Stimulated activated naive CD4-positive, alpha-beta T cell (primary cell): ENCODE data around the gene CORO2A.

Experiments
- DNase-seq, 6 experiments: peaks; one replicate each; lab custom pipeline; 2025; lab: John Stamatoyannopoulos, UW

The CORO2A gene, protein sequence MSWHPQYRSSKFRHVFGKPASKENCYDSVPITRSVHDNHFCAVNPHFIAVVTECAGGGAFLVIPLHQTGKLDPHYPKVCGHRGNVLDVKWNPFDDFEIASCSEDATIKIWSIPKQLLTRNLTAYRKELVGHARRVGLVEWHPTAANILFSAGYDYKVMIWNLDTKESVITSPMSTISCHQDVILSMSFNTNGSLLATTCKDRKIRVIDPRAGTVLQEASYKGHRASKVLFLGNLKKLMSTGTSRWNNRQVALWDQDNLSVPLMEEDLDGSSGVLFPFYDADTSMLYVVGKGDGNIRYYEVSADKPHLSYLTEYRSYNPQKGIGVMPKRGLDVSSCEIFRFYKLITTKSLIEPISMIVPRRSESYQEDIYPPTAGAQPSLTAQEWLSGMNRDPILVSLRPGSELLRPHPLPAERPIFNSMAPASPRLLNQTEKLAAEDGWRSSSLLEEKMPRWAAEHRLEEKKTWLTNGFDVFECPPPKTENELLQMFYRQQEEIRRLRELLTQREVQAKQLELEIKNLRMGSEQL

DNA sequence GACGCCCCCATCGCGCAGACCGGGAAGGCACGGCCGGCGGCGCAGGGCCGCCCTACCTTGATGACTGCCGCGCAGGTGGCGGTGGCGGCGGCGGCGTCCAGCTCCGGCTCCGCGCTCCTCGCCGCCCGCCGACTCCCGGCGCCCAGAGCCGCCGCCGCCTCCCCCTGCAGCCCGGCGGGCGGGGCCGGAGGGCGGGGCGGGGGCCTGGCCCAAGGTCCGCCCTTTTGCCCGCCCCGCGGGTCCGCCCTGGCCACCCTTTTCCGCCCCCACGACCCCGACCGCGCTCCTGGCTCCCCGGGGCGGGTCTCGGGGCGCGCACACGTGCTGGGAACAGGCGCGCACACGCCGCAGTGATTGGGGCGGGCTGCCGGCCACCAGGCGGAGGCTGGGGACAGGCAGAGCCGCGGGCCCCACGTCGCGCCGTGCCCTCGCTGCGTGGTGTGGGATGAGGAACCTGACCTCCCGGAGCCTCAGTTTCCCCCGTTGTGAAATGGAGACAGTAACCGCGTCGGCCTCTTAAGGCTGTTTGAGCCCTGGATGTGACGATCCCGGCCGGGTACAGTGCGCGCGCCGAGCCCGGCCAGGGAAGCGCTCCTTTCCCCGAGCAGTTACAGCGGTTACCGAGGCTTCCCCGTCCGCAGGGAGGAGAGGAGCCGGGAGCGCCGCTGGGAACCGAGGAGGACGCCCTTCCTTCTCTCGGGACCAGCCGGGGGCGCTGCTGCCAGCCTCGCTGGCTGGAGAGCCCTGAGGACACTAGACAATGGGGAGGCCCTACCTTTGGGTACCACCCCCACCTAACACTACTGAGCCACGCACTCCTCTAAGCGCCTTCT lies at the start of gene CORO2A:
TSS of gene CORO2A (minus strand) at position 135 of the 833 bp plus-strand sequence. CDS start 34,977 bp downstream, outside the sequence.
- DNase-seq = peak in 5 of 6 experiments; percentile 38 to 69 (median 55)

DNA sequence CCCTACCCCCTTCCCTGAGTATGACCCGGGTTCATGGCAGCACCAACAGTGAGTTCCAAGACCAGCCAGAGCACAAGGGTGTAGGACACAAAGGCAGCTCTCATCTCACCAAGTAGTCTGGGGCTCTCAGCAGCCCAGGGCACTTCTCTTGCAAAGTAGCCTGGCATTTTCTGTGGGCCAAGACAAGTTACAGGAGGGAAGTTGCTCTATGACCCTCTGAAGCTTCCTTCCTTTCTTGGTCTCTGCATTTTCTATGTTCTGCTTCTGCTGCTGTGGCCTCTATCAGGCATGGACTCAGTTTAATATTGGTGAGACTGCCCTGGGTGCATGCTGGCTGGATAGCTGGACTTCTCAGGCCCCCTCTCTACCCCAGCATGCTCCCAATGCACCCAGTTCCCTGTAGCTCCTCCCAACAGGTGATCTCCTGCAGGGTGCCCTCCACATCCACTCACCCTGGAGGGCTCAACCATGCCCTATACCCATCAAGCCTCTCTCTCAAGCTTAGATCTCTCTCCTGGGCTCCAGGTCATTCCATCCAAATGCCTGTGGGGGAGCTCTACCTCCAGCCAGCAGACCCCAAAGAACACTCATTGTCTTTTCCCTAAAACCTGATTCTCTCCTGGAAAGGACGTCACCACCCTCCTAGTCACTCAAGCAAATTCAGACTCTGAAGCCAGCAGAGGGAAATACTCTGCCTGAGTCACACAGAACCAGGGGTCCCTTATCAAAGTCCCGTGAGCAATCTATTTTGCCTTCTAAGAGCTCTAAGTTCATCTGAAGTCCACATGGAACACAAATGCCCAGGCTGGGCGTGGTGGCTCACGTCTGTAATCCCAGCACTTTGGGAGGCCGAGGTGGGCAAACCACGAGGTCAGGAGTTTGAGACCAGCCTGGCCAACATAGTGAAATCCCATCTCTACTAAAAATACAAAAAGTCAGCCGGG lies 49.2 kb upstream of the CORO2A start:
- no peak for DNase-seq

DNA sequence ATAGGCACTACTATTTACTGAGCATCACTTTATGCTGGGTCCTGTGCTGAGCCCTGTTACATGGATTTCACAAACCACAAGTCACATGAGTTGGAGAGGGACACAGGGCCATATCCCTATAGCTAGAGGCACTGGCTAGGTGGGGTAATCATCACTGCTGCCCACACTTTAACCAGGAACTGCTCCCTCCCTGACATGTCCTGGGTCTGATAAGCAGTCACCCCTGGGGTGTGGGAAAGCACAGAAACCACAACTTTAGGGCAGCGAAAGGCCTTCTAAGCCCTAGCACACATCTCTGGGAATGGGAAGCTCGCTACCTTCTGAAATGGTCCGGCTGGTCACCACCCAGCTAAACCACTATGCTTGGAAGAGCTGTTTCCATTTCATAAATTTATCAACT lies 48.0 kb upstream of the CORO2A start:
- no peak for DNase-seq

DNA sequence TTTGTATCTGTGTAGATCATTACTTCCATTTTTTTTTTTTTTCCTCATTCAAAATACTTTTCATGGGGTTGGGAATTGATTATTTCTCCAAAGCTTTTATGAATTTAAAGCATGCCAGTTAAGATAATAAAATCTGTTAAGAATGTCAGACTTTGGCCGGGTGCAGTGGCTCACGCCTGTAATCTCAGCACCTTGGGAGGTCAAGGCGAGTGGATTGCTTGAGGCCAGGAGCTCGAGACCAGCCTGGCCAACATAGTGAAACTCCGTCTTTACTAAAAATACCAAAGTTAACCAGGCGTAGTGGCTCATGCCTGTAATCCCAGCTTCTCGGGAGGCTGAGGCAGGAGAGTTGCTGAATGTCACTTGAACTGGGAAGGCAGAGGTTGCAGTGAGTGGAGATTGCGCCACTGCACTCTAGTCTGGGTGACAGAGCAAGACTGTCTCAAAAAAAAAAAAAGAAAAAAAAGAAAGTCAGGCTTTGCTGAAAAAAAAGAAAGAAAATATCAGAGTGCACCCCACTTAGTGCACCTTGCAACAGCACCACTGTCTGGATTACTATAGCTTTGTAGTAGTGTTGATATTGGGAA lies 44.6 kb upstream of the CORO2A start:
- DNase-seq = no peak

DNA sequence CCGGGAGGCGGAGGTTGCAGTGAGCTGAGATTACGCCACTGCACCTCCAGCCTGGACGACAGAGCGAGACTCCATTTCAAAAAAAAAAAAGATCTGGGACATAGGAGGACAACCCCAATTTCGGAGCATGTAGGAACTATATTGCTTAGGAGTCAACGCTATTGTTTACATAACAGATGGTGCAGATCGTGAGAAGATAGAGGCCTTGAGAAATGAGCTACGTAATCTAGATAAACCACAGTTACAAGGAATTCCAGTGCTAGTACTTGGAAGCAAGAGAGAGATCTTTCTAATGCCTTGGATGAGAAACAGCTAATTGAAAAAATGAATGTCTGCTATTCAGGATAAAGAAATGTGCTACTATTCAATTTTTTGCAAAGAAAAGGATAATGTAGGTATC lies 42.7 kb upstream of the CORO2A start:
- DNase-seq = no peak

DNA sequence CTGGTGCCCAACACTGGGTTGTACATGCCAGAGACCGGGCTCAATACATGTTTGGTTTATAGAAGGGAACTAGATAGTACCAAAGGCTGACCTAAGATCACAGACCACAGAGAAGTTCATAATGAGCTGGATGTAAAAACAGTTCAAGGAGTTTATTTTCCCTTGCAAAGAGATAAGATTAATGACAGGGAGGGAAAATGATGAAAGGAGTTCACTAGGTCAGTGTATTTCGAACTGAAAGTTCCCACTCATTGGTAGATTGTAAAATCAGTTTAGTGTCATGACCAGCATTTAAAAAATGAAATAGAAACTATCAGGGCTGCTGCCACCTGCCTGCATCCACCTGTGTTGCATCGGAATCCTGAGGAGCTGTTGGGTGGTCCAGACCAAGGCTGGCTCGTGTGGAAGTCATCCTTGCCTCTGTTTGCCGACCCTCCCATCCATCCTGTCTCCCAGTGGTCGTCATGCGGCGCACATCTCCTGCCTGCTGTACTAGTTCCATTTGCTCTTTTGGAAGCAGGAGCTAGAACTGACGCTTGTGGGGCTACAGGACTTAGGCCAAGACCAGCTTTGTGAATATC lies 41.9 kb upstream of the CORO2A start:
- no peak for DNase-seq

DNA sequence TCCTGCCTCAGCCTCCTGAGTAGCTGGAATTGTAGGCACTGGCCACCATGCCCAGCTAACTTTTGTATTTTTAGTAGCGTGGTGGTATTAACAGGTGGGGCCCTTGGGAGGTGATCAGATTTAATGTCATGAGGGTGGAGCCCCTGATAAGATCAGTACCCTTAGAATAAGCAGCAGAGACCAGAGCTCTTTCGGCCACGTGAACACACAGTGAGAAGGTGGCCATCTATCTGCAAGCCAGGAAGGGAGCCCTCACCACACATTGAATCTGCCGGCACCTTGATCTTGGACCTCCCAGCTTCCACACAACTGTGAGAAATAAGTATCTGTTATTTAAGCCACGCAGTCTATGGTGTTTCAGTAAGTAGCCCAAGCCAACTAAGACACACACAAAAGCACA lies 40.5 kb upstream of the CORO2A start:
- no peak for DNase-seq

DNA sequence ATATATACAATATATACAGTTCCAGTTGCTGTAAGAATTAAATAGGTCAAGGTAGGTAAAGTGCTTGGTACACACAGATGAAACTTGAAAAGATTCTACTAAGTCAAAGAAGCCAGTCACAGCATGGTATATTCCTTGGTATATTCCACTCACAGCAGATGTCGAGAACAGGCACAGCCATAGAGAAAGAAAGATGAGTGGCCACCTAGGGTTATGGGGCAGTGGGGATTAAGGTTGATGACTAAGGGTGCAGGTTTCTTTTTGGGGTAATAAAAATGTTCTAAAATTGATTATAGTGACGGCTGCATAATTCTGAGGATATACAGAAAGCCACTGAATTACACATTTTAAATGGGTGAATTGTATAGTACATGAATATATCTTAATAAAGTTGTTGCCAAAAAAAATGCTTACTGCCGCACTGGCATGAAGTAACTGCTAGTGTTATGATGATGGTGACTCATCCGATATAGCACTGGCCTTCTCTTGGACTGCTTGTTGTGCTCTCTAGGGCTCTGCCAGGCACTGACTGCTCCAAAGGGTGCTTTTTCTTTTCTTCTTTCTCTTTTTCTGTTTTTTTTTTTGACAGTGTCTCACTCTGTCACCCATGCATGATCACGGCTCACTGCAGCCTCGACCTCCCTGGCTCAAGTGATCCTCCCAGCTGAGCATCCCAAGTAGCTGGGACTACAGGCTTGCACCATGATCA lies 39.5 kb upstream of the CORO2A start:
- no peak for DNase-seq

DNA sequence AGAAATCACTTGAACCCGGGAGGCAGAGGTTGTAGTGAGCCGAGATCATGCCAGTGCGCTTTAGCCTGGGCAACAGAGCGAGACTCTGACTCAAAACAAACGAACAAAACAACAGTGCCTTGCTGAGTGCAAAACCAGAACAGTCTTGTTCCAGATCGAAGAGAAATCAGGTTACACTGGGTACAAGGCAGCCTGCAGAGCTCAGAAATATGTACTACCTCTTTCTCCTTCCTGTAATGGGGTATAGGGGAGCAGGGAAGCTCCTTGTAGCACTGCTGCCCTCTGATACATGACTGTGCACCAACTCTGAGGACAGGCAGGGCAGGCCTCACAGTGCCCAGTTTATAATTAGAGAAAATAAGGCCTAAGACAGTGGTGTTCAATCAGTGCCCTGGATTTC lies 38.4 kb upstream of the CORO2A start:
- DNase-seq = no peak

DNA sequence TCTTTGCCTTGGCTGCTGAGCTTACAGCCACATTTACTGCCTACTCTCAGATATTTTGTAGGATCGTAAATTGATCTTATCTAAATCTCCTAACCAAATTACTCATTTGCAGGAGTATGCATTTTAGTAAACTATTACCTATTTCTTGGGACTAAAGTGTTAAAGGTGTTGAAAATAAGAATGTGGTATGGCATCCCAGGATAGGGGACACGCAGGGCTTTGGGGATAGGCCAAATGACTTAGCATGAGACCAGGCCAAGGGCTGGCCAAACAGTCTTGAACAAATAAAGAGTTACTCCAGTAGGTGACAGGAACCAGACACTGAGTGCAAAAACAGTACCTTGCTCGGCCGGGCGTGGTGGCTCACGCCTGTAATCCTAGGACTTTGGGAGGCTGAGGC lies 37.9 kb upstream of the CORO2A start:
- no peak for DNase-seq

DNA sequence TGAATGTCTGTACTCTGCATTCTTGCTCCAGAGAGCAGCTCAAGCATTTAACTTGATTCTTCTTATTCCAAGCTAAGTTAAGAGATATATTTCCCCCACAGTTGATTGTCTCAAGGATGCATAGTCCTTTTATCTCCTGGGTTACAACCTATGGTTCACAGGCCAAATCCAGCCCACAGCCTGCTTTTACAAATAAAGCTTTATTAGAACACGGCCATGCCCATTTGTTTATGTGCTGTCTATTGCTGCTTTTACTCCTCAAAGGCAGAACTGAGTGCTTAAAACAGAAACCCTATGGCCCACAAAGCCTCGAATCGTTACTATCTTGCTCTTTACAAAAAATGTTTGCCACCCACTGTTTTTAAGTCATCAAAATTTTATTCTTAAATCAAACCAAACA lies 37.2 kb upstream of the CORO2A start:
- no peak for DNase-seq

DNA sequence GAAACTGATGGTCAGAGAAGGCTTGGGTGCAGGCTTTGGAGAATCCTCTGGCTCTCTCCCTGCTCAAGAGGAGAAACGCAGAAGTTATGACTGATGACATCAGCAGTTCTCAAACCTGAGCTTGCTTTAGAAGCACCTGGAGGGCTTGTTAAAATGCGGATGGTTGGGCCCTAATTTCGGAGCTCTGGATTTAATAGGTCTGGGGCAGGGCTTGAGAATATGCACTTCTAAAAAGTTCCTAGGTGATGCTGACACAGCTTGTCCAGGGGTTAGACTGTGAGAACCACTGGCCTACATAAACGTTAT lies 36.6 kb upstream of the CORO2A start:
- DNase-seq = no peak

DNA sequence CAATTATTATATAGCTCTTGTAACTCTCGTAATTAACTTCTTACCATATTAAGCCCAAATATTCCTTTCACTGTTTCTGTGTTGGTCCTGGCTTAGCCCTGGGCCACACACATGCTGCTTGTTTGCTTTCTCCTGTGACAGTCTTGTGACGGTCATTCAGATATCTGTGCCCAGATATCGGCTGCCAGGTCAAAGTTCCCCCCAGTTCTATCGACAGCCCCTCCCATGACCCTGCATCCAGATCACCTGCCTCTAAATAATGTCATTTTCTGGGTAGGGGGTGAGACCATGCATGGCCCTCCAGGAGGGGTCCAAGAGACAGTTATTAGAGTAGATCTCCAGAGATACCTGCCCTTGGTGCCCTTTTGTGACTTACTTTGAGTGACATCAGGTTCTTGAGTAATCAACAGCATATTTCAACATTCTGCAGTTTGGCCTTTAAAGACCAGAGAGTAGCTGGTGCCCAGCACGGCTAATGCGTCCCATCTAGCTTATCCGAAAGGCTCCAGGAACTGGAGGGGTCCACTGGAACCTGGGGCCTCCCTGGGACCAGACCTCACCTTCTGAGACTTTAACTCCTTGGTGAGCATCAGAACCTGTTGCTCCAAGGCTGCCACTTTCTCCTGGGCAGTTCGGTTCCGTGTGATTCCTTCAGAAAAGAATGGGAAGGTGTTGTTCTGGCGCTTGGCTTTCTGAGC lies 36.1 kb upstream of the CORO2A start:
- no peak for DNase-seq

DNA sequence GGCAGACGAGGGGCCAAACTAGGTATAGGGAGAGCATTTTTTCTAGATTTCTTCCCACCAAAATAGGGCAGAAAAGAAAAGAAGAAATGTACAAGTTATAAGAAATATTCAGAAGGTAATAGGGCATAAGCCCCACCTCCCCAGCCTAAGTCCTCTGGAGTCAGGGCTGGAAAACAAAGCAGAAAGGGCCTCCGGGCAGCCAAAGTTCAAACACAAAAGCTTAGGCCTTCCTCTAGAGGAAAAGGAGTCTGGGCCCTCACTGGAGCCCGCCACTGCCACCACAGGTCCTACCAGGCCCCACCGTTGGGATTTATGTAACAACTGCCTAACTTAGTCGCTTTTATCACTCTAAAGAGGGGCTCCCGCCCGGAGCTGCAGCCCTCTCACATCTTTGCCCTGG lies 35.4 kb upstream of the CORO2A start:
- DNase-seq = no peak

DNA sequence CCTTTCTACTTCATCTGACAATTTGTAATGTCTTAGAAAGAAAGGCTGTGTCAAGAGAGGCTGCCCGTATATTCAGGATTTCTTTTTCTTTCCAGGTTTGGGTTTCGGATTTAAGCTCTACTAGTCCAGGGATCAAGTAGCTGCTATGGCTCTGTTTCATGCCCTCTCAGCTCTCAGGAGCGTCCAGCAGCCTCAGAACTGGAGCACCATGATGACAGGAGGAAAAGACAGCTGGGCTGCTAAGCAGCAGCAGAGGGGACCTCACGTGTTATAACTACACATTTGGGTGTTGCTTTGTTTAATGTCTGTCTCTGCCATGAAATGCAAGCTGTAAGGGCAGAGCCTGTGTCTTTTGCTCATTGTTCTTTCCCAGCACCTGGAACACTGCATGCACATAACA lies 34.5 kb upstream of the CORO2A start:
- no peak for DNase-seq

DNA sequence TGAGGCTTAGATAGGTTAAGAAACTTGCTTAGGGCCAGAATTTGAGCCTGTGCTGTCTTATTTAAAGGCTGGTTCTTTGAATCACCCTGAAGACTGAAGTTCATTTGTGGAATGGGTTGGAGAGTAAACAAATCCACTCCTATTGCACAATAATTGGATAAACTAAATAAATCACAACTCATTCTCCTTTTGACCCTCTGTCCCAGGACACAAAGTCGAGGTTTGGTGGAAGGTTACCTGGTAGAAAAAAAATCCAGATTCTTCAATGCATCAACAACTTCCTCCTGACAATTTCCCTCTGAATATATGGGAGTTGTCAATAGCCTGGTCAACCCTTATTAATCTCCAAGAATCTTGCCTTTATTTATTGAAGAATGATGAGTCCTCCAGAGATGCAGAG lies 34.1 kb upstream of the CORO2A start:
- DNase-seq = no peak

DNA sequence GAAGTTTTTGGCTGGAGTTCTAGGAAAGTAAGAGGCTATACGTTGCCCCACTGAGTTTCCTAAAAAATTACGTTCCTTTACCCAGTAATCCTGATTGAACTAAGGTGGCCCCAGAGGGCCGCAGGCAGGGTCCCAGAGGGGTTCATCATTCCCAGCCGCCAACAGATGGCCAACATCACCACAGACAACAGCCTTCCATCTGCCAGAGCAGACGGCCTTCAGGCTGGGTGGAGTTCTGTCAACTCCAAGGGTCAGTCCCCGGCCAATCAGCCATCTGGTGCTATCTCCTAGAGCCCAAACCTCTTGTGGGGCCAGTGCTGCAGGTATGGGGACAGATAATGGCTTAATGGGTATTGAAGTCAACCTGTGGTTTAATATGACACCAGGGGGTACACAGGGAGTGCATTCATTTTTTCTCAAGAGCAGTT lies 32.6 kb upstream of the CORO2A start:
- DNase-seq = no peak

DNA sequence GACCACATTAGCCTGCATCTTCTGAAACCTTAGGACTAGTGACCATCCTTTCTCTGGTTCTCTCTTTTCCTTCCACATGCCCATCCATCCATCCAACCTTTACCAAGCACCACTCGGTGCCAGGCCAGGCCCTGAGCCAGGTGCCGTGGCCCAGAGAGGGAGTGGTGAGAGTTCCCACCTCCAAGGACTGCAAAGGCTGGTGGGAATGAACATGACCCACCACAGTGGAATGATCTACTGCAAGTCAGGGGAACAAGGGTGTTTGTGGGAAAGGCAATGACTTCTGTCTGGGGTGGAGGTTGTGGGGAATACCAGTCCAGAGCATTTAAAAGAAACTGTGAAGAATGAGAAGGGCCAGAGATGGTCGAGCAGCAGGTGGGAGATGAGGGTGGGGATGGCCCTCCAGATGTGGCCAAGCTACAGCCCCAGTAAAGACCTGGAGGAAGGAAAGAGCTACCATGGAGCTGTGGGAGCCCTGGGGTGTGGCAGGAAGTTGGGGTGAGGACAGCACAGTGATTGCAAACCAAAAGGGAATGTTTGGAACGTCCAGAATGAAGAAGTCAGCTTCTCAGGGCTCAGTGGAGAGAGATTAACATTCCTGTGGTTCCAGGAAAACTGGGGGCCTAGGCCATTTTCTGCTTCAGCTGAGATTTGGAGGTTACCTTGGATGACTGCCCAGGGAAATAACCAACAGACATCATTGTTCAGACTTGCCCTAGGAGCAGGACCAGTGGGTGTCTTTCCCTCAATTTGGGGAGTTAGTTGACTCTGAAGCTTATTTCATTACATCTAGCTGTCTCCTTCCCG lies 30.7 kb upstream of the CORO2A start:
- DNase-seq = no peak

DNA sequence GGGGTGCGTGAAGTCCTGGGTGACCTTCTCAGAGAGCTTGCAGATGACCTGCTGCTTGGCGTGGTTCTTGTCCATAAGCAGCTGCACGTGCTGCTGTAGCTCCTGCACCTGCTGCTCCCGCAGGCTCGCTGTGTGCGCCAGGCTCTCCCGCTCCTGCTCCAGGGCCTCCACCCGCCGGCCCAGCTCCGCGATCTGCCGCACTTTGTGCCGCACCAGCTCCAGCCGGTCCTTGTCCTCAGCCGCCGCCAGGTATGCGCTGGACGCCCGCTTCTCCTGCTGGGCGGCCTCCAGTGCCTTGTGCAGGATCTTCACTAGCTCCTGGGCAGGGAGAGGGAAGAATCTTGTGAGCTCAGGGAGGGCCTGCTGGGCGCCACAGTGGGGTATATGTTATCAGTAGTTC lies 28.5 kb upstream of the CORO2A start:
- no peak for DNase-seq
